ENCODE data around the gene AKAIN1.

The AKAIN1 gene

DNA sequence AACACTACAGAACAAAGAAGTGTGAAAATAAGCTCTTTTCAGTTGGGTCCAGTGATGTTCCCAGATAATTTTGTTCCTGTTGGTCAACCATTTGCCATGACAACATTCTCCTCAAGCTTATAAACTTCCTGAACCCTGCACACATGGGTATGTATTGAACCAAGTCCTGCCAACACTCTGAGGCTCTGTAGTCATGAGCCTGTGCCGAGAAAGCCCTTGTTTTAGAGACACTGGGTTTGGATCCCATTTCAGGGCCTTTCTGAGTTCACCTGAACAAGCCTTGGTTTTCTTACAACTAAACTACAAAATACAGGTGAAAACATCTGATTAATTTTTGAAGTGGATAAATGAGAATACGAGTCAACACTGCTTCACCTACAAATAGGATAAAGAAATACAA, 38.5 kb downstream of the AKAIN1 start:
- no peak for DNase-seq

DNA sequence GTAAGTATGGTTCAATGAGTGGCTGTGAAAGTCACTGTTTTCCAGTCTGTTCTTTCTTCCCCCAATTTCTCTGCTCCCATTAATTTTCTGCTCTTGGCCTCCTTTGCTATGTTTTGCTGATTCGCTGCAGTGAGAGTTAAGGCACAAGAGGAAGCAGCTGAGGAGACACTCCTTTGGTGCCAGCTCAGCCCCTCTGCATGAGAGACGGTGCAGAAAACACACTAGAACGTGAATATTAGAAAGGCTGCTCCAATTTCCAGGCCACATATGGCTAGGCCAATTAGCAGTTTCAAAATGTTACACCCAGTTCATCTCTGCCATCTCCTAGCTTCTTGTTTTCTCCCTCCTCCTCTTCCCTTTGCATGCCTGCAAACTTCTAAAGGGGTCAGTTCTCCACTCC, 38.9 kb downstream of the AKAIN1 start:
- no peak for DNase-seq

DNA sequence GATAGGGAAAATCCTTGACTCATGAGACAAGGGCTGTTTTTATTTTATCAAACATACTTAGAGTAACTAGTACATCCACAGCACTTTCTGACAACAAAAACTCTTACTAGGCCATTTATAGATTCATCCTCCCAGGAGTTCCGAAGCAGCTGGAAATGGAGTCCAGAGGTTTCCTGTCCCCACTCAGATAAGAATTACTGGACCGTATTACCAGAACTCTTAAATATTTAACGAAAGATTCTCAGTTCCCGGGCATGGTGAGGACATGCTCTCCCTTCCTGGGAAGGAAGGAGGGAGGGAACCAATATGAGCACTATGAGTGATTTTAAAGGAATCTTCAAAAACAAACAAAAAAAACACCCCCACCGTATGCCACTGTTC, 41.2 kb downstream of the AKAIN1 start:
- no peak for DNase-seq

- DNase-seq, result no peak
Measured at GRCh38 chr18:5155218-5155906, 41.7 kb downstream of the AKAIN1 start.

DNA sequence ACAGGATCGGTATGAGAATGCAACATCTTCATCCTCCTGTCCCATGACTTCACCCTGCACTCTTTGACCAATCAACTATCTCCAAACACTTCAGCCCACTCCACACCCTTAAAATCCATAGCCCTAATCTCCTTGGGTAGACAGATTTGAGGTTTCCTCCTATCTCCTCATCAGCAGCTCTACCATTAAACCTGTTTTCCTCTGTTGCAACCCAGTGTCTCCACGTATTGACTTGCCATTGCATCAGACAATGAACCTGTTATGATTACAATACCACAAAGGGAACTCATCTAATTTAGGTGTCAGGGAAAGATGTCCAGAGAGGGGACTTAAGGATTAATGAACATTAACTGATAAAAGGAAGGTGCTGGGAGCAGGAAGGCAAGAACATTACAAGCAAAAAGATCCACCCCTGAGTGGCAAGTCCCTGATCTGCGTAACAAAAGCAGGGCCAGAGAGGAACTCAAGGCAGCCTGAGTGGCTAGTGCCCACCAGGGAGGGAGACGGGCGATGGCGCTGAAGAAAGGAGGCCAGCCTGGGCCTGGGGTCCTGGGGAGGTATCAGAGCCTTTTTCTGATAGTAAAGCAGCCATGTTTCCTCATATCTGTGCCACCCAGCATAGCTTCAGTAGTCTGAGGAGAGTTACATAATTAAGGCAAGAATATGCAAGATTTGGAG, 44.6 kb downstream of the AKAIN1 start:
- DNase-seq, result no peak

GRCh38 chr18:5150894-5151293, 46.2 kb downstream of the AKAIN1 start:
- no peak for DNase-seq

DNA sequence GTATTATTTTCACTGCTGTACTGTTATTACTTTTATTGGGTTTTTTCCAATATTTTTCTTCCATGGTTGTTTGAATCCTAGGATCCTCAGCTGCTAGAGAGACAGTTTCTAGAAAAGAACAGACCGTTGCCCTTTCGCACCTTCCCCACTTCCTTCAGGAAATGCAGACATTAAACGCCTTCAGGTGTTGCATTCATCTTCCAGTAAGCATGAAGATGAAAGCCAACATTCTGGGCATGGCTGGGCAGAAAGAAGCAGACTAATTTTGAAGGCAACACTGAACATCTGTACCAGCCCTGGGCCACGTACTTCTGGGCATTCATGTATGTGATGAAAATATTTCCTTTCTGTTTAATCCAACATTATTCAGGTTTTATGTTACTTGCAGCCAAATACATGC, 51.0 kb downstream of the AKAIN1 start:
- DNase-seq, result no peak

DNA sequence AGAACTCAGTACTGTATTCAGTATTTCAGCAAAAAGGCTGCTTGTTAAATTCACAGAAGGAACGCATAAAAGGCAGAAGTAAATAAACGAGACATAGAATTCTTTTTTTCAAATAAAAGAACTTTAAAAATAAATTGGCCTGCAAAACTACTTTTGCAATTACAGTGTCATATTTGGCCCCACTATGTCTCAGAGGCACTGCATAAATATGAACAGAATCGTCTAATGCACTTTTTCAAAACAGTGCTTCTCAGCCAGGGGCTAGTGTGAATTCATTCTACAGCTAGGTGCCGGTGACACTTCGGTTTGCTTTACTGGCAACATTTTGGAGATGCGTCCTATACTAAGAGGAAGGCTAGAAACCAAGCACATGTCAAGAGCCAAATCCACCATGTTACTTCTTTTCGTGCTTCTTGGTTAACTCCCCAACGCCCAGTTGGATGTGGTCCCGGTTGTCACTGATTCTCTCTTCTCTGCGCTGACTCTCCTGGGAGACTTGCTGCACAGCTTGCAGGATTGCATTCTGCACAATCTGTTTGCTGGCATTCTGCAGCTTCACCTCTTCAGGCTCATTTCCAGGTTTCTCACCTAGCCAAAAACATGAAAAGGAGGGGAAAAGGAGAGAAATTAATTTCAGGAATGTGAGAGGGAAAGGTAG, 51.8 kb downstream of the AKAIN1 start:
- DNase-seq, result no peak

GRCh38 chr18:5144629-5145028, 52.4 kb downstream of the AKAIN1 start:
- DNase-seq, result no peak

DNA sequence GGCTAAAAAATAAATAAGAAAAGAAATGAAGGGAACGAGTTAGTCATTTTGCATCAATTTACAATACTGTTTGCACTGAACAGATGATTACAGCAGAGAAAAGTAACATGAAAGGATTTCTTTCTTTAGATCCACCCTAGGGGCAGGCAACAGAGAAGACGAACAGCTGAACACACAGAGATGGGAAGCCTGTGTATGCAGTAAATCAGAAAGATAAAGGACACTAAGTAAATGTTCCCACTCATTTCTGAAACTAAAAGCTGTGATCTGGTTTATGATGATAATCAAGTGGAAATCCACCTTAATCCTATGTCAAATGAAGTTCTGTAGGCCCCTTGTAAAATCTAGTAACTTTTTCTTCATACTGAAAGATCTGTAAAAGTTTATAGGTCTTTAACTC, 54.2 kb downstream of the AKAIN1 start:
- no peak for DNase-seq

DNA sequence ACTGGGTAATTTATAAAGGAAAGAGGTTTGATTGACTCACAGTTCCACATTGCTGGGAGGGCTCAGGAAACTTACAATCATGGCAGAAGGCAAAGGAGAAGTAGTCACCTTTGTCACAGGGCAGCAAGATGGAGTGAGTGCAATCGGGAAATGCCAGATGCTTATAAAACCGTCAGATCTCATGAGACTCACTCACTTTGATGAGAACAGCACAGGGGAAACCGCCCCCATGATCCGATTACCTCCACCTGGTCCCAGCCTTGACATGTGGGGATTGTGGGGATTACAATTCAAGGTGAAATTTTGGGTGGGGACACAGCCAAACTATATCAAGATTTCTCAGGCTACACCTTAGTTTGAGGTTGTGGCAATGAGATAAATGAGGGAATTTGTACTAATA, 54.9 kb downstream of the AKAIN1 start:
- no peak for DNase-seq

DNA sequence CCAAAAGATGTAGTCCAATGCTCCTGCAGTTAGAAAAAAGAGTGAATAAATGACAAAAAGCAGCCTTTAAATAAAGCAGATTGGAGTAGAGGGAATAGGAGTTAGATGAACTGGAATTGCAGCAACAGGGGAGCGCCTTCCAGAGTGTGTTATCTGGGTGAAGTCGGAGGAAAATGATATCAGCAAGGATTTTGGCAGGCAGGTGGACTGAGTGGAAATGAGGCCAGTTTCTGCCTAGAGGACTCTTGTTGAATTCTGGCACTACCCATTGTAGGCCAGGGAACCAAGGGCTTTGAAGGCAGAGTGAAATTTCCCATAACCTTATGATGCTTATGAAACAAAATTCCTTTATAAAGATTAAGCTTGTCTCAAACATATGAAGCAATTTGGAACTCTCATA, 59.8 kb downstream of the AKAIN1 start:
- DNase-seq, result no peak

DNA sequence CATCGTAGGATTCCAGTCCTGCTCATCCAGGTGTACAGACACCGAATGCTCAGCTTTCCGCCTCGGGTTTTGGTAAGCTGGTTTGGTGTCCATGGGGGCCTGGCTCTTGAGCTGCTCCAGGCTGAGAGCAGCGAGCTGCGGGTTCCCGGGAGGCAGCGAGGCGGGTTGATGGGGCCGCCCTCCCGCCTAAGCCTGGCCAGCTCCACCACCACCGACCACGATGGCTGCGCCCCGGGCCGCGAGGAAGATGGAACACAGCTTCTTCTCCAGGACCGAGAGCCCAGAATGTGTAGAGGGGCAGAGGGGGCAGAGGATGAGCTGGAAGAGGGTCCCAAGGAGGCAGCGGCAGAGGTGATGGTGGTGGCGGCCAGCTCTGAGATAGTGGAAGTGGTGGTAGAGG, 64.1 kb downstream of the AKAIN1 start:
- no peak for DNase-seq

- no peak for DNase-seq
Measured at GRCh38 chr18:5122272-5122671, 74.8 kb downstream of the AKAIN1 start.

DNA sequence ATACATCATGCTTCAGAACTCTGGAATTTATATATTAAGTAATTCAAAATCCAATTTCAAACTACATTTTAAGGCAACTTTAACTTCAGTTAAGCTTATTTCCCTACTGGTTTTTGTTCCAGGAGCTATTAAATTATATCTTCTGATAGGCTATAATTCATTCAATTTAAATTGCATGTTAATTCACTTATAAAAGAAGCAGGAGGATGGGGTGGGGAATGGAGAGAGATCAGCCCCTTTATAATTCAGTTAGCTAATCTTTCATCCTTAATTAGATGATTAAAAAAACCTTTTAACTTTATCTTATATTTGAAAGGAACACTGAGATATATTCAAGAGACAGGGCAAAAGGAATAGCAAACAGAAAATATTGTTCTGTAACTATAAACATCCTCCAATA, 86.8 kb downstream of the AKAIN1 start:
- DNase-seq, result no peak

DNA sequence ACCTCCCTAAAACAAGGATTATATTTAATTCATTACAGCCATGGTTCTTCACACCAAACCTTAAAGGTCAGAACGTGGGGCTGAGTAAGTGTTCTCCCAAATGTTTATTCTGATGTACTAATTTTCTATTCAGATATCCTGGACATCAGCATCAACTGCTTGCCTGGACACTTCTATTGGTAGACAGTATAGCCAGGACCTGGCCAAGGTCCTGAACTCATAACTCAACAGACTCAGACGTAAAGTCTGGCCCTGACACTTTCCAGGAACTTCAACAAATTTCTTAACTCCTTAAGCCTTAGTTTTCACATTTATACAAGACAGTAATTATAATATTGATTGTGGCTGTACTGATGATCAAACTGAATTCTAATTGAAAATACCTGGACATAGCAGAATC, 89.1 kb downstream of the AKAIN1 start:
- DNase-seq, result no peak

DNA sequence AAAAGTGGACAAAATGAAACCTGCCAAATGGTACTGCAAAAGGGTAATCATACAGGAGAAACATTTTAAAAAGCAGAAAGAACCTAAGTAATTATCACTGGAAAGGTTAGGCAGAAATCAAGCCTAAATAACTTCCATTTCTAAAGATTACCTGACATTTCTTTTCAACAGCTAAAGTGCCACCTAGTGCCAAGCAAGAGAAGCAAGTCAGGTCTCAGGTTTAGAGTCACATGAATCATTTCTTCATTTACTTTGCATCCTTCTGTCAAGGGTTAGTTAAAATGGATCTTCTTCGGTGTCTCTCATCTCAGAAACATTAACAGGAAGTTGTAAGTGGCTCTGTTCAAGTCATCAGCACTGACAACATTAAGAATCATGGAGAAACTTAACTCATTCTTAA, 90.3 kb downstream of the AKAIN1 start:
- DNase-seq, result no peak

GRCh38 chr18:5104246-5104645, 92.8 kb downstream of the AKAIN1 start:
- DNase-seq, result no peak

DNA sequence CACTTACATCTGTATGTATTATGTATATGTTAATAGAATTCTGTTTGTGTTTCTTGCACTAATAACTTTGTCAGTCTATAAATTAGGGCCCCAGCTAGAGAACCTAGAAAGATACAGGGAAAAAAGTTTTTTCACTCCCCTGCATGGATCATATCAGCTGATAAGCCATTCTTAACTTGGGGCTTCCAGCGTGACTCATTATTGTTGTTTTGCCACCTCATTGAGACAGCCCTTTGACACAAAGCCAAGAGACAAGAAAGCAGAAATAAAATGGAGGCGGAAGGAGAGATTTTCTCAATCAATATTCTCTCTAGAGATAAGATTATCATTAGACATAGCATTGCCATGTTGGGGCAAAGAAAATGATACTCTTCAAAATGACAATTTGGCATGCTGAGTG, 93.4 kb downstream of the AKAIN1 start:
- DNase-seq, result no peak

DNA sequence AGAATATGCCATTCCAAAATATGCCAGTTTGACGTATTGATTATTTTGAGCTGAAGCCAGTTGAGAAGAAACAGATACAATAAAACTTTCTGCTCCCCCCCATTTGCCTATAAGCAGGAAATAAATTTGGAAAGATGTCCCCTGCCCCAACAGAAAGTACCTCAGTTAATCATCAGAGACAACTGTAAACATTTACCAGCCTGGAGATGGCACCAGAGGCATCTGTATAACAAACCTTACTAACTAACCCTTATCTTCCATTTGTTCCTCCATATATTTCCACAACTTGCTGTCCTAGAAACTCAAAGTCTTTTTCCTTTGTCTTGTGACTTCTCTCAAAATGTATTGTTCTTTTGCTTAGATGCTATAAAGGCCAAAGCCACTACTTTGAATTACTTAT, 93.8 kb downstream of the AKAIN1 start:
- no peak for DNase-seq

- DNase-seq, result no peak
Measured at GRCh38 chr18:5097116-5097703, 99.8 kb downstream of the AKAIN1 start.

DNA sequence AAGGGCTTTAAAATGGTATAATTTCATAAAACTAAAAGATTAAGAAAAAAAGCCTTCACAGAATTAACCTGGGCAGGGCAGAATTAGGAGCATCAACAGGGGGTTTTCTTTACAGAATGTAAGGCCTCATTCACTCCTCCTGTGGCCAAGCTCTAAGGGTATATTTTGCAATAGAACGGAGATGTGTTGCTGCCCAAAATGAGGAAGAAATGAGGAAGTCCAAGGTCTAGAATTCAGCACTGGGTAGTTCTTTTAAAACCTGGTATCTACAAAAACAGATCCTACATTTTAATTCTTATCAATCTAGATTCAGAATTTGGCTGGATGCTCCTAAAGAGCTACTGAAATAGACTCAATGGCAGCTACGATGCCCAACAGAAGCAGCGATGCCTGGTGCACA, 101.8 kb downstream of the AKAIN1 start:
- DNase-seq, result no peak

DNA sequence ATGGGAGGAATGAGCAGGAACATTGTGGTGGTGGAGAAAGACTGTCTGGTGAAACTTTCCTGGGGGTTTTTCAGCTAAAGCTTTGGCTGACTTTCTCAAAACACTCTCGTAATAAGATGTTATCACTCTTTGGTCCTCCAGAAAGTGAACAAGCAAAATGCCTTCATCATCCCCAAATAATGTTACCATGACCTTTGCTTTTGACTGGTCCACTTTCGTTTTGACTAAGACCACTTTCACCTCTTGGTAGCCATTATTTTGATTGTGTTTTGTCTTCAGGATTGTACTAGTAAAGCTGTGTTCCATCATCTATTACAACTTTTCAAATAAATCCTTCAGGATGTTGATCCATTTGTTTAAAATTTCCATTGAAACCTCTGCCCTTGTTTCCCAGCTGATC, 103.2 kb downstream of the AKAIN1 start:
- DNase-seq, result no peak

Measured in KG1 (cell line).